ENCODE results near the gene SSR3. TPM values are rescaled to one million over a fixed set of nuclear protein-coding genes. Genes with fewer than 3 reads are reported as not detected.

Gene SSR3
- total and polyA plus RNA-seq, 9 of the 15 experiments (the other 6 are each of a cell fraction or from before 2014, with no cell fraction given), result 104 to 464 (median 307) TPM

DNA sequence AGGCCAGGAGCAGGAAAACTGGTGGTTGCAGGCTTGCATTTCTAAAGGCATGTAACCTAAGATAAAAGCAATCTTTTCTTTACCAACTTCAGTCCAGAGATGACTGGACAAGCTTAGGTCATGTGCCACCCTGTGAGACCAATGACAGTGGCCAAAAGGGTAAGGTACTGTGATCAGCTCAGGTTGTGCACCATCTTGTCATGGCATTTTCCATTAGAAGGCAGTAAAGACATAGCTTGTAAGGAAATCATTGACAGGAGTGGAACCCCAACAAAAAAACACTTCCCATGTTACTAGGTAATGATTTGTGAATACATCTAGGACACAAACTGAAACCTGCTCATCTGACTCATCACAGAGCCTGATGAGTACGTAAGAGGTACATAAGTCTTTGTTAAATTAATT is 35.2 kb downstream of the SSR3 start:
- ChIA-PET POLR2A (interaction anchor here (0.8 kb wide), 1 partner anchor 16 kb away, joined by 3 read pairs; no protein-coding TSS in a partner anchor), CTCF (ENCODE audit: low intra/inter-chr PET ratio) (no interaction called here)
- no peak overlapping the region for H3K9ac ChIP-seq (ENCODE audit: insufficient read depth in 1 of 2, low read depth in 2 of 2, low read length in 2 of 2)
- H3K9me3 ChIP-seq (replicated peaks; ENCODE audit: control insufficient read depth, insufficient read depth, low read depth, low read length), result no peaks in the 10 kb centered on the region
- intact Hi-C loops (cut with micrococcal nuclease) (no loop called here), in situ Hi-C loops (cut with MboI) (loop anchor here (25.0 kb wide), 1 partner anchor 357 kb away; no protein-coding TSS in a partner anchor)
- H3K9me1 ChIP-seq (ENCODE audit: control insufficient read depth, insufficient read depth, low read length), result no peaks in the 10 kb centered on the region
- WGBS (ENCODE audit: insufficient coverage, low coverage, missing lambda C conversion rate), result 0% methylated on average over 1 of the region's 1 CpG
- H2AFZ ChIP-seq (ENCODE audit: low read depth, low read length), result no peak overlapping the region
- FAIRE-seq (no peak), ATAC-seq (no peak), DNase-seq (ENCODE audit: extremely low read depth in 1 of 4, low spot score in 3 of 4) (no peak)
- TF ChIP-seq FOSL1 (tag; conservative IDR thresholded peaks at IDR 0.05) (no peak), SREBF2 (CRISPR knock-in tag; IDR thresholded peaks at IDR 0.05) (no peak), PURB (CRISPR knock-in tag; IDR thresholded peaks at IDR 0.05; ENCODE audit: low read depth) (no peak), NR3C1 (CRISPR knock-in tag; IDR thresholded peaks at IDR 0.05) (no peak), MTF1 (CRISPR knock-in tag; IDR thresholded peaks at IDR 0.05; ENCODE audit: borderline replicate concordance) (no peak), MAFK (IDR thresholded peaks at IDR 0.05; ENCODE audit: low read length) (no peak)
- TF ChIP-seq, protein P1, sequence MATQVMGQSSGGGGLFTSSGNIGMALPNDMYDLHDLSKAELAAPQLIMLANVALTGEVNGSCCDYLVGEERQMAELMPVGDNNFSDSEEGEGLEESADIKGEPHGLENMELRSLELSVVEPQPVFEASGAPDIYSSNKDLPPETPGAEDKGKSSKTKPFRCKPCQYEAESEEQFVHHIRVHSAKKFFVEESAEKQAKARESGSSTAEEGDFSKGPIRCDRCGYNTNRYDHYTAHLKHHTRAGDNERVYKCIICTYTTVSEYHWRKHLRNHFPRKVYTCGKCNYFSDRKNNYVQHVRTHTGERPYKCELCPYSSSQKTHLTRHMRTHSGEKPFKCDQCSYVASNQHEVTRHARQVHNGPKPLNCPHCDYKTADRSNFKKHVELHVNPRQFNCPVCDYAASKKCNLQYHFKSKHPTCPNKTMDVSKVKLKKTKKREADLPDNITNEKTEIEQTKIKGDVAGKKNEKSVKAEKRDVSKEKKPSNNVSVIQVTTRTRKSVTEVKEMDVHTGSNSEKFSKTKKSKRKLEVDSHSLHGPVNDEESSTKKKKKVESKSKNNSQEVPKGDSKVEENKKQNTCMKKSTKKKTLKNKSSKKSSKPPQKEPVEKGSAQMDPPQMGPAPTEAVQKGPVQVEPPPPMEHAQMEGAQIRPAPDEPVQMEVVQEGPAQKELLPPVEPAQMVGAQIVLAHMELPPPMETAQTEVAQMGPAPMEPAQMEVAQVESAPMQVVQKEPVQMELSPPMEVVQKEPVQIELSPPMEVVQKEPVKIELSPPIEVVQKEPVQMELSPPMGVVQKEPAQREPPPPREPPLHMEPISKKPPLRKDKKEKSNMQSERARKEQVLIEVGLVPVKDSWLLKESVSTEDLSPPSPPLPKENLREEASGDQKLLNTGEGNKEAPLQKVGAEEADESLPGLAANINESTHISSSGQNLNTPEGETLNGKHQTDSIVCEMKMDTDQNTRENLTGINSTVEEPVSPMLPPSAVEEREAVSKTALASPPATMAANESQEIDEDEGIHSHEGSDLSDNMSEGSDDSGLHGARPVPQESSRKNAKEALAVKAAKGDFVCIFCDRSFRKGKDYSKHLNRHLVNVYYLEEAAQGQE (IDR thresholded peaks at IDR 0.05; ENCODE audit: borderline replicate concordance), result no peak
- TF ChIP-seq, protein P1 (CRISPR knock-in tag; IDR thresholded peaks at IDR 0.05; ENCODE audit: low read depth), result no peak
- H3K79me2 ChIP-seq (ENCODE audit: control insufficient read depth, insufficient read depth, low read length), result no peaks in the 10 kb centered on the region
- H3K27me3 ChIP-seq (ENCODE audit: control insufficient read depth in 2 of 2, insufficient read depth in 2 of 2, low read length in 2 of 2), result no peaks in the 10 kb centered on the region; a peak in 2 of 5 replicates
- no TSS peak for BruUV-seq (replicated peaks)
- H4K20me1 ChIP-seq (replicated peaks; ENCODE audit: control insufficient read depth, insufficient read depth, low read length), result no peaks in the 10 kb centered on the region
- no peak overlapping the region for H3K4me2 ChIP-seq (ENCODE audit: insufficient read depth, low read length)
- H3K36me3 ChIP-seq (ENCODE audit: control insufficient read depth, insufficient read depth, low read length), result no peaks in the 10 kb centered on the region
- no peak overlapping the region for H3K4me3 ChIP-seq
- H3K27ac ChIP-seq (ENCODE audit: extremely low read depth, low read depth, low read length), result no peak overlapping the region
- no peaks in the 10 kb centered on the region; a peak in 1 of 5 replicates for H3K4me1 ChIP-seq (replicated peaks in 1 of 2; ENCODE audit: control insufficient read depth in 2 of 2, insufficient read depth in 2 of 2, low read length in 2 of 2)
